GM23338 (cell line): Measurements from ENCODE around the gene FAM13C. TPM values are rescaled to one million over a fixed set of nuclear protein-coding genes. Genes with fewer than 3 reads are reported as not detected.

Source experiments
- ATAC-seq: fragments of 200-7000 bp; cut with Tn5 transposase; 3 replicates; pipeline ENCODE4 v1.9.1; 2020
- DNase-seq: peaks from one replicate; pipeline ENCODE4 v3.0.0-alpha.2; 2015; ENCODE audit warnings: low spot score
- H2AFZ ChIP-seq: fragments of 200-600 bp; sonication (generic); 2 replicates; pipeline ENCODE4 v1.8.0; 2016; ENCODE audit warnings: antibody characterized with exemption, mild to moderate bottlenecking, moderate library complexity
- H3F3A ChIP-seq: fragments of 200-600 bp; sonication (generic); replicated peaks from 2 replicates; pipeline ENCODE4 v1.8.0; 2017; ENCODE audit warnings: antibody characterized with exemption, mixed run types, low read depth
- H3K27ac ChIP-seq: fragments of 200-600 bp; sonication (generic); 2 replicates; pipeline ENCODE4 v1.6.1; 2016; ENCODE audit warnings: low read depth
- H3K27me3 ChIP-seq: fragments of 200-600 bp; sonication (generic); 2 replicates; pipeline ENCODE4 v1.8.0; 2016; ENCODE audit warnings: mild to moderate bottlenecking, mixed run types, moderate library complexity; ENCODE audit not compliant: insufficient read depth
- H3K36me3 ChIP-seq: fragments of 200-600 bp; sonication (generic); 2 replicates; pipeline ENCODE4 v1.8.0; 2016; ENCODE audit warnings: mild to moderate bottlenecking; ENCODE audit not compliant: insufficient read depth
- H3K4me1 ChIP-seq: fragments of 200-600 bp; sonication (generic); 2 replicates; pipeline ENCODE4 v1.8.0; 2016; ENCODE audit warnings: mild to moderate bottlenecking, moderate library complexity; ENCODE audit not compliant: insufficient read depth
- H3K4me2 ChIP-seq: fragments of 200-600 bp; sonication (generic); 2 replicates; pipeline ENCODE4 v1.7.1; 2017; ENCODE audit warnings: mixed run types
- H3K4me3 ChIP-seq: fragments of 200-600 bp; sonication (generic); 2 replicates; pipeline ENCODE4 v1.6.1; 2016; ENCODE audit warnings: mixed run types
- H3K79me2 ChIP-seq: fragments of 200-600 bp; sonication (generic); replicated peaks from 2 replicates; pipeline ENCODE4 v1.8.0; 2017; ENCODE audit warnings: mild to moderate bottlenecking; ENCODE audit not compliant: insufficient read depth
- H3K9me2 ChIP-seq: fragments of 200-600 bp; sonication (generic); 2 replicates; pipeline ENCODE4 v1.8.0; 2017; ENCODE audit not compliant: insufficient read depth
- H4K20me1 ChIP-seq: fragments of 200-600 bp; sonication (generic); replicated peaks from 2 replicates; pipeline ENCODE4 v1.8.0; 2017; ENCODE audit warnings: mild to moderate bottlenecking; ENCODE audit not compliant: insufficient read depth
- H3K27ac Mint-ChIP-seq: 2 replicates; pipeline ENCODE4 v1.8.0; 2020; ENCODE audit warnings: inconsistent platforms, mild to moderate bottlenecking, moderate library complexity, mixed read lengths
- H3K27me3 Mint-ChIP-seq: 3 replicates; pipeline ENCODE4 v1.8.0; 2022; ENCODE audit warnings: low read depth, mild to moderate bottlenecking, moderate library complexity, mixed read lengths, inconsistent platforms; ENCODE audit not compliant: insufficient read depth, poor library complexity
- H3K36me3 Mint-ChIP-seq: 3 replicates; pipeline ENCODE4 v1.8.0; 2021; ENCODE audit warnings: low read depth, mild to moderate bottlenecking, inconsistent platforms, moderate library complexity, mixed read lengths
- H3K4me1 Mint-ChIP-seq: 3 replicates; pipeline ENCODE4 v1.8.0; 2020; ENCODE audit warnings: mild to moderate bottlenecking, inconsistent platforms, mixed read lengths
- H3K4me3 Mint-ChIP-seq: 3 replicates; pipeline ENCODE4 v1.8.0; 2021; ENCODE audit warnings: moderate library complexity, mild to moderate bottlenecking, inconsistent platforms, mixed read lengths
- H3K9me3 Mint-ChIP-seq: 3 replicates; pipeline ENCODE4 v1.8.0; 2020; ENCODE audit warnings: moderate library complexity, mild to moderate bottlenecking, inconsistent platforms, mixed read lengths
- CREB1 ChIP-seq: fragments of 250-450 bp; sonication (Bioruptor Pico); IDR thresholded peaks from 2 replicates; pipeline ENCODE4 v1.5.0; 2020; ENCODE audit warnings: low read depth, mild to moderate bottlenecking, moderate library complexity
- CTCF ChIP-seq, 2 experiments: fragments of 200-600 bp in 1 of 2; sonication (generic) in 1 of 2; conservative IDR thresholded peaks; 2 replicates each; pipeline versions ENCODE4 v1.5.1 to v1.6.1; 2016 to 2017; ENCODE audit warnings: antibody characterized with exemption in 2 of 2, low read depth in 2 of 2, mild to moderate bottlenecking in 2 of 2, moderate library complexity in 1 of 2
- ETS1 ChIP-seq: IDR thresholded peaks from 2 replicates; pipeline ENCODE4 v1.6.1; 2016; ENCODE audit warnings: antibody characterized with exemption
- EZH2 ChIP-seq: fragments of 200-600 bp; sonication (generic); IDR thresholded peaks from one replicate; pipeline ENCODE4 v1.8.0; 2017; ENCODE audit warnings: antibody characterized with exemption, mild to moderate bottlenecking, low read depth; ENCODE audit not compliant: unreplicated experiment
- EZH2phosphoT487 ChIP-seq: fragments of 200-600 bp; sonication (generic); IDR thresholded peaks from one replicate; pipeline ENCODE4 v1.8.1; 2018; ENCODE audit warnings: antibody characterized with exemption; ENCODE audit not compliant: unreplicated experiment
- JUNB ChIP-seq: IDR thresholded peaks from one replicate; pipeline ENCODE4 v1.6.1; 2016; ENCODE audit warnings: antibody characterized with exemption; ENCODE audit not compliant: unreplicated experiment
- NANOG ChIP-seq: IDR thresholded peaks from 2 replicates; pipeline ENCODE4 v1.6.1; 2016; ENCODE audit warnings: antibody characterized with exemption, borderline replicate concordance
- STAT1 ChIP-seq: IDR thresholded peaks from one replicate; pipeline ENCODE4 v1.6.1; 2016; ENCODE audit warnings: antibody characterized with exemption; ENCODE audit not compliant: unreplicated experiment
- ZNF114 ChIP-seq: fragments of 250-450 bp; sonication (Bioruptor Pico); IDR thresholded peaks from 2 replicates; pipeline ENCODE4 v1.5.0; 2020; ENCODE audit warnings: mild to moderate bottlenecking, moderate library complexity
- ZNF331 ChIP-seq: fragments of 250-450 bp; sonication (Bioruptor Pico); IDR thresholded peaks from 2 replicates; pipeline ENCODE4 v1.5.0; 2020; ENCODE audit warnings: low read depth, mild to moderate bottlenecking, moderate library complexity
- polyA plus RNA-seq: library from polyadenylated mRNA; unstranded; fragments of >200 nt; fragmentation: Nextera tagmentation; extraction: Ambion mirVana; gene quantifications from 2 replicates; pipeline ENCODE4 v1.2.1, GENCODE V29; 2016
- total RNA-seq: library from RNA; depleted of rRNA; stranded (reverse); fragments of >200 nt; shearing (Covaris generic); gene quantifications from 2 replicates; pipeline ENCODE4 v1.2.3, GENCODE V29; 2014
- TF ChIP-seq, protein P1 (sequence below): IDR thresholded peaks from one replicate; pipeline ENCODE4 v1.6.1; 2018; ENCODE audit warnings: antibody characterized with exemption; ENCODE audit not compliant: unreplicated experiment

The FAM13C gene
- total and polyA plus RNA-seq, 2 experiments from 2014 or later: 0.94 to 2.1 TPM

DNA sequence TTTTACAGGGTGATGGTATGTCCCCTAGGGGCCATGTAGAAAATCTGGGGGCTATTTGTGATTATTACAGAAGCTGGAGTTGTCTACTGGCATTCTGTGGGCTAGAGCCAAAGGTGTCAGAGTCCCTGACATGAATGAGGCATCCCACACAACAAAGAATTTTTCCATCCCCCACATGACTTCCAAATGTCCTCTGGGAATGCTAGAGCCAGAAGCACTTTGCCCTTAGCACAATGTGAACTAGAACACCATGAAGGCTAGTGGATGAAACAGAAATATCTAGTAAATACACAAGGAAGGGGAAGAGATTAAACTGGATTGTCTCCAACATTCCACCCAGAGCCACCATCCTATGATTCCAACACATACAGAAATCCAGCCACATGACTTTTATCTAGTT is 46.9 kb downstream of the FAM13C start (continued):
- TF ChIP-seq EZH2phosphoT487: no peak
- no peak for TF ChIP-seq CREB1 (CRISPR knock-in tag)
- TF ChIP-seq JUNB: no peak
- TF ChIP-seq ZNF331 (CRISPR knock-in tag): no peak
- no peak for TF ChIP-seq ETS1
- no peak for TF ChIP-seq ZNF114 (CRISPR knock-in tag)

DNA sequence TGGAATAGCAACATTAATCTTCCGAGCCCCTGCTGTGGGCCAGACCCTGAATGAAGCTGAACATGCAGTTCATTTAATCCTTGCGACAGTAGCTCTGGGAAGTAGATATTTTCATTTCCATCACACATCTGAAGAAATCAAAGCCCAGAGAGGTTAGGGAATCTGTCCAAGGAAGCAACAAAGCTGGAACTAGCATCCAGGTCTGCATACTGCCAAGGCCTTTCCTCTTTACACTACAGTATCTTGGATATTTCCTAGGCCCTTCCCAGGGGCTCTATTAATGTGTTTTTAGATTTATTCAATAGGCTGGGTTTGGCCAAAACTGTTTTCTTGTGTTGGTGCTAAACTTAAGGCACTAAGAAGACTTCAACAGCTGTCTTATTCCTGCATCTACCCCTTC is 48.1 kb downstream of the FAM13C start:
- H3K27me3 Mint-ChIP-seq: no peaks in the 10 kb centered on the region
- Histone ChIP-seq H3K4me3 (no peak overlapping the region), H3K27me3 (no peaks in the 10 kb centered on the region), H2AFZ (no peak overlapping the region), H3F3A (no peaks in the 10 kb centered on the region), H3K79me2 (no peaks in the 10 kb centered on the region), H3K9me2 (no peaks in the 10 kb centered on the region), H3K4me2 (no peak overlapping the region), H4K20me1 (no peaks in the 10 kb centered on the region), H3K27ac (no peak overlapping the region), H3K36me3 (no peaks in the 10 kb centered on the region), H3K4me1 (no peaks in the 10 kb centered on the region)
- no peaks in the 10 kb centered on the region for H3K9me3 Mint-ChIP-seq
- H3K4me3 Mint-ChIP-seq: no peak overlapping the region
- H3K36me3 Mint-ChIP-seq: no peaks in the 10 kb centered on the region
- H3K4me1 Mint-ChIP-seq: no peaks in the 10 kb centered on the region; the same call in 2 of the 3 replicates
- TF ChIP-seq NANOG (no peak), EZH2phosphoT487 (no peak)
- DNase-seq (no peak), ATAC-seq (no peak)
- H3K27ac Mint-ChIP-seq: no peak overlapping the region

DNA sequence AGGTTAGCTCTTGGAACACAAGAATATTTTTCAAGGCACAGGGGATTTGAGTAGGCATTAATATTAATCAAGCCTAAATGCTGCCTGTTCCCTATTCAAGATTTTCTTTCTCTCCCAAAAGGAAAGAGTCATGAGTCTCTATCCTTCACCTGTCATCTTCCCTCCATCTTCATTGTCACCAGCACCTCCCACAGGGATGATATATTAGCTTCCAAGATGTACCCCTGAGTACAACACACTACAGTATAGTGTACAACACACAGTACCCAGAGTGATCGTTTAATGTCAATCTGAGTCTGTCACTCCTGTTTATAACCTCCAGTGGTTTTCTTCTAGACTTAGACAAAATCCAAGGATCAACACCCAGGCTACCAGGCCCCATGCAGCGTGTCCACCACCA is 50.1 kb downstream of the FAM13C start:
- H3F3A ChIP-seq: no peaks in the 10 kb centered on the region
- H3K27ac ChIP-seq: no peak overlapping the region
- no peak overlapping the region for H2AFZ ChIP-seq
- no peaks in the 10 kb centered on the region for H4K20me1 ChIP-seq
- Mint-ChIP-seq H3K4me1 (no peaks in the 10 kb centered on the region; the same call in 2 of the 3 replicates), H3K27me3 (peaks cover 2% of the 10 kb centered on the region), H3K27ac (no peak overlapping the region), H3K9me3 (no peaks in the 10 kb centered on the region), H3K4me3 (no peak overlapping the region), H3K36me3 (no peaks in the 10 kb centered on the region)
- ATAC-seq: no peak
- no peaks in the 10 kb centered on the region for H3K27me3 ChIP-seq
- DNase-seq: no peak
- no peak overlapping the region for H3K4me2 ChIP-seq
- no peaks in the 10 kb centered on the region; the same call in 1 of the 2 replicates for H3K9me2 ChIP-seq
- H3K4me3 ChIP-seq: no peak overlapping the region
- no peaks in the 10 kb centered on the region for H3K36me3 ChIP-seq
- H3K79me2 ChIP-seq: no peaks in the 10 kb centered on the region
- no peaks in the 10 kb centered on the region for H3K4me1 ChIP-seq
- TF ChIP-seq EZH2: no peak
- TF ChIP-seq ETS1: no peak
- TF ChIP-seq CTCF (conservative IDR thresholded peaks at IDR 0.05; ENCODE audit: low read depth in 2 of 2): no peak
- TF ChIP-seq STAT1: no peak
- TF ChIP-seq JUNB: no peak
- TF ChIP-seq, protein P1, sequence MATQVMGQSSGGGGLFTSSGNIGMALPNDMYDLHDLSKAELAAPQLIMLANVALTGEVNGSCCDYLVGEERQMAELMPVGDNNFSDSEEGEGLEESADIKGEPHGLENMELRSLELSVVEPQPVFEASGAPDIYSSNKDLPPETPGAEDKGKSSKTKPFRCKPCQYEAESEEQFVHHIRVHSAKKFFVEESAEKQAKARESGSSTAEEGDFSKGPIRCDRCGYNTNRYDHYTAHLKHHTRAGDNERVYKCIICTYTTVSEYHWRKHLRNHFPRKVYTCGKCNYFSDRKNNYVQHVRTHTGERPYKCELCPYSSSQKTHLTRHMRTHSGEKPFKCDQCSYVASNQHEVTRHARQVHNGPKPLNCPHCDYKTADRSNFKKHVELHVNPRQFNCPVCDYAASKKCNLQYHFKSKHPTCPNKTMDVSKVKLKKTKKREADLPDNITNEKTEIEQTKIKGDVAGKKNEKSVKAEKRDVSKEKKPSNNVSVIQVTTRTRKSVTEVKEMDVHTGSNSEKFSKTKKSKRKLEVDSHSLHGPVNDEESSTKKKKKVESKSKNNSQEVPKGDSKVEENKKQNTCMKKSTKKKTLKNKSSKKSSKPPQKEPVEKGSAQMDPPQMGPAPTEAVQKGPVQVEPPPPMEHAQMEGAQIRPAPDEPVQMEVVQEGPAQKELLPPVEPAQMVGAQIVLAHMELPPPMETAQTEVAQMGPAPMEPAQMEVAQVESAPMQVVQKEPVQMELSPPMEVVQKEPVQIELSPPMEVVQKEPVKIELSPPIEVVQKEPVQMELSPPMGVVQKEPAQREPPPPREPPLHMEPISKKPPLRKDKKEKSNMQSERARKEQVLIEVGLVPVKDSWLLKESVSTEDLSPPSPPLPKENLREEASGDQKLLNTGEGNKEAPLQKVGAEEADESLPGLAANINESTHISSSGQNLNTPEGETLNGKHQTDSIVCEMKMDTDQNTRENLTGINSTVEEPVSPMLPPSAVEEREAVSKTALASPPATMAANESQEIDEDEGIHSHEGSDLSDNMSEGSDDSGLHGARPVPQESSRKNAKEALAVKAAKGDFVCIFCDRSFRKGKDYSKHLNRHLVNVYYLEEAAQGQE: no peak
